Erythroblast (primary cell): Measurements from ENCODE around the gene CFAP91.

ENCODE experiments used
- GATA1 ChIP-seq: IDR thresholded peaks from 2 replicates; pipeline ENCODE4 v1.6.1; 2011; ENCODE audit warnings: low read depth, mild to moderate bottlenecking, control low read depth, low read length, moderate library complexity
- POLR2A ChIP-seq: IDR thresholded peaks from 2 replicates; pipeline ENCODE4 v1.6.1; 2011; ENCODE audit warnings: mild to moderate bottlenecking, low read length

DNA sequence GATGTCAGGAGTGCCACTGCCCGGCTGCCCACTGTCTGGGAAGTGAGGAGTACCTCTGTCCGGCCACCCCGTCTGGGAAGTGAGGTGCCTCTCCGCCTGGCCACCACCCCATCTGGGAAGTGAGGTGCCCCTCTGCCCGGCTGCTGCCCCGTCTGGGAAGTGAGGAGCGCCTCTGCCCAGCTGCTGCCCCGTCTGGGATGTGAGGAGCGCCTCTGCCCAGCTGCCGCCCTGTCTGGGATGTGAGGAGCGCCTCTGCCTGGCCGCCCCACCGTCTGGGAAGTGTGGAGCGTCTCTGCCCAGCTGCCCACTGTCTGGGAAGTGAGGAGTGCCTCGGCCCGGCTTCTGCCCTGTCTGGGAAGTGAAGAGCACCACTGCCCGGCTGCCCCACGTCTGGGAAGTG is 28.9 kb upstream of the CFAP91 start:
- TF ChIP-seq POLR2A (no peak), GATA1 (no peak)
